ENCODE data around the gene PLEKHM2. TPM values are rescaled to one million over a fixed set of nuclear protein-coding genes. Genes with fewer than 3 reads are reported as not detected.

Gene PLEKHM2
- total RNA-seq, 1 donor from 2014 or later, result 88.1 TPM

- H3K4me1 Mint-ChIP-seq (ENCODE audit: unreplicated experiment), result peaks cover 15% of the 10 kb centered on the region
- no peaks in the 10 kb centered on the region for H3K9me3 Mint-ChIP-seq (ENCODE audit: unreplicated experiment)
- no peaks in the 10 kb centered on the region for H3K27me3 Mint-ChIP-seq (ENCODE audit: unreplicated experiment)
- H3K27ac Mint-ChIP-seq (ENCODE audit: unreplicated experiment), result no peak overlapping the region
- peaks cover 7% of the 10 kb centered on the region for H3K36me3 Mint-ChIP-seq (ENCODE audit: unreplicated experiment)
- DNase-seq (ENCODE audit: extremely low spot score, unreplicated experiment), result no peak
- no peak for TF ChIP-seq CTCF (IDR thresholded peaks at IDR 0.05)
- H3K4me3 Mint-ChIP-seq (ENCODE audit: unreplicated experiment), result no peak overlapping the region
Measured at GRCh38 chr1:15712168-15712567, 28.0 kb downstream of the PLEKHM2 start.

GRCh38 chr1:15714406-15715136 is 30.5 kb downstream of the PLEKHM2 start:
- peak overlapping the region; percentile 62 for H3K27ac Mint-ChIP-seq (ENCODE audit: unreplicated experiment)

GRCh38 chr1:15717418-15718125 is 33.5 kb downstream of the PLEKHM2 start:
- H3K4me3 Mint-ChIP-seq (ENCODE audit: unreplicated experiment), result no peak overlapping the region
- H3K27me3 Mint-ChIP-seq (ENCODE audit: unreplicated experiment), result no peaks in the 10 kb centered on the region
- TF ChIP-seq CTCF (IDR thresholded peaks at IDR 0.05), result no peak
- no peaks in the 10 kb centered on the region for H3K9me3 Mint-ChIP-seq (ENCODE audit: unreplicated experiment)
- H3K27ac Mint-ChIP-seq (ENCODE audit: unreplicated experiment), result no peak overlapping the region
- peaks cover 15% of the 10 kb centered on the region for H3K4me1 Mint-ChIP-seq (ENCODE audit: unreplicated experiment)
- no peak for DNase-seq (ENCODE audit: extremely low spot score, unreplicated experiment)
- peaks cover 18% of the 10 kb centered on the region for H3K36me3 Mint-ChIP-seq (ENCODE audit: unreplicated experiment)

More at GRCh38 chr1:15714406-15715136, 30.5 kb downstream of the PLEKHM2 start:
- DNase-seq (ENCODE audit: extremely low spot score, unreplicated experiment), result no peak
- peaks cover 15% of the 10 kb centered on the region for H3K36me3 Mint-ChIP-seq (ENCODE audit: unreplicated experiment)
- no peaks in the 10 kb centered on the region for H3K9me3 Mint-ChIP-seq (ENCODE audit: unreplicated experiment)
- no peak overlapping the region for H3K4me3 Mint-ChIP-seq (ENCODE audit: unreplicated experiment)
- peaks cover 14% of the 10 kb centered on the region for H3K4me1 Mint-ChIP-seq (ENCODE audit: unreplicated experiment)
- H3K27me3 Mint-ChIP-seq (ENCODE audit: unreplicated experiment), result no peaks in the 10 kb centered on the region
- TF ChIP-seq CTCF (IDR thresholded peaks at IDR 0.05), result no peak

- DNase-seq (ENCODE audit: extremely low spot score, unreplicated experiment), result no peak
- no peak for TF ChIP-seq CTCF (IDR thresholded peaks at IDR 0.05)
- H3K9me3 Mint-ChIP-seq (ENCODE audit: unreplicated experiment), result no peaks in the 10 kb centered on the region
- peaks cover 21% of the 10 kb centered on the region for H3K36me3 Mint-ChIP-seq (ENCODE audit: unreplicated experiment)
- H3K4me1 Mint-ChIP-seq (ENCODE audit: unreplicated experiment), result peaks cover 21% of the 10 kb centered on the region
- no peaks in the 10 kb centered on the region for H3K27me3 Mint-ChIP-seq (ENCODE audit: unreplicated experiment)
- H3K27ac Mint-ChIP-seq (ENCODE audit: unreplicated experiment), result no peak overlapping the region
- no peak overlapping the region for H3K4me3 Mint-ChIP-seq (ENCODE audit: unreplicated experiment)
Measured at GRCh38 chr1:15718199-15718601, 34.1 kb downstream of the PLEKHM2 start.

- no peak for DNase-seq (ENCODE audit: extremely low spot score, unreplicated experiment)
- H3K4me3 Mint-ChIP-seq (ENCODE audit: unreplicated experiment), result no peak overlapping the region
- H3K9me3 Mint-ChIP-seq (ENCODE audit: unreplicated experiment), result no peaks in the 10 kb centered on the region
- H3K27me3 Mint-ChIP-seq (ENCODE audit: unreplicated experiment), result no peaks in the 10 kb centered on the region
- H3K36me3 Mint-ChIP-seq (ENCODE audit: unreplicated experiment), result peaks cover 17% of the 10 kb centered on the region
- TF ChIP-seq CTCF (IDR thresholded peaks at IDR 0.05), result no peak
- no peak overlapping the region for H3K27ac Mint-ChIP-seq (ENCODE audit: unreplicated experiment)
- H3K4me1 Mint-ChIP-seq (ENCODE audit: unreplicated experiment), result peaks cover 15% of the 10 kb centered on the region
Measured at GRCh38 chr1:15719381-15720120, 35.4 kb downstream of the PLEKHM2 start.
